Activated naive CD8-positive, alpha-beta T cell treated with anti-CD3 and anti-CD28 coated beads, Interleukin-2, amount 50 U/mL, for 16 hours (primary cell): Measurements from ENCODE around the gene BCAN.
"Not testable (repeated sequence)": the region's sequence is repeated elsewhere in the genome, so short reads cannot be mapped to it uniquely, and the experiment has no call there.

Source experiments
- DNase-seq: peaks from one replicate; pipeline ENCODE4 v3.0.0-alpha.2; 2020; ENCODE audit warnings: low read depth, low spot score

BCAN gene

GRCh38 chr1:156641761-156642264 lies at the start of gene BCAN:
Gene BCAN (plus strand): TSS chr1:156642117. CDS start chr1:156646055, 3,938 bp downstream.
- DNase-seq = no peak

GRCh38 chr1:156592158-156592909 lies 49.6 kb upstream of the BCAN start:
- DNase-seq = no peak

GRCh38 chr1:156592910-156593660 lies 48.8 kb upstream of the BCAN start:
- DNase-seq = no peak

GRCh38 chr1:156593661-156593989 lies 48.3 kb upstream of the BCAN start:
- no peak for DNase-seq

GRCh38 chr1:156594190-156594589 lies 47.7 kb upstream of the BCAN start:
- no peak for DNase-seq

GRCh38 chr1:156595016-156595415 lies 46.9 kb upstream of the BCAN start:
- no peak for DNase-seq

GRCh38 chr1:156596426-156596825 lies 45.5 kb upstream of the BCAN start:
- DNase-seq = no peak

GRCh38 chr1:156598125-156598524 lies 43.8 kb upstream of the BCAN start:
- no peak for DNase-seq

- DNase-seq = no peak
Measured at GRCh38 chr1:156598731-156599432, 43.0 kb upstream of the BCAN start.

- DNase-seq = no peak
Measured at GRCh38 chr1:156599811-156600210, 42.1 kb upstream of the BCAN start.

- DNase-seq = no peak
Measured at GRCh38 chr1:156600733-156601121, 41.2 kb upstream of the BCAN start.

GRCh38 chr1:156601122-156601830 lies 40.6 kb upstream of the BCAN start, which contains the start of gene GPATCH4:
Gene GPATCH4 (minus strand): TSS chr1:156601479.
- peak; percentile 58 for DNase-seq

GRCh38 chr1:156601892-156602291 lies 40.0 kb upstream of the BCAN start:
- no peak for DNase-seq

GRCh38 chr1:156602557-156602993 lies 39.3 kb upstream of the BCAN start:
- no peak for DNase-seq

- DNase-seq = not testable (repeated sequence)
Measured at GRCh38 chr1:156607344-156607743, 34.6 kb upstream of the BCAN start.

- no peak for DNase-seq
Measured at GRCh38 chr1:156608036-156608674, 33.8 kb upstream of the BCAN start.

- DNase-seq = no peak
Measured at GRCh38 chr1:156608981-156609380, 32.9 kb upstream of the BCAN start.

- not testable (repeated sequence) for DNase-seq
Measured at GRCh38 chr1:156610072-156610471, 31.8 kb upstream of the BCAN start.

GRCh38 chr1:156612666-156613065 lies 29.3 kb upstream of the BCAN start:
- DNase-seq = no peak

GRCh38 chr1:156615946-156616345 lies 26.0 kb upstream of the BCAN start:
- no peak for DNase-seq

GRCh38 chr1:156616463-156616862 lies 25.5 kb upstream of the BCAN start:
- no peak for DNase-seq
